Measurements from ENCODE around the gene SPECC1. TPM values are rescaled to one million over a fixed set of nuclear protein-coding genes. Genes with fewer than 3 reads are reported as not detected.
"Not testable (repeated sequence)": the region's sequence is repeated elsewhere in the genome, so short reads cannot be mapped to it uniquely, and the experiment has no call there.

Gene SPECC1
- total and polyA plus RNA-seq, 8 donors: 6.1 to 38.3 (median 7.1) TPM

GRCh38 chr17:20071824-20072691 is 62.9 kb downstream of the SPECC1 start:
- TF ChIP-seq CTCF (IDR thresholded peaks at IDR 0.05): no peak
- H3K27ac ChIP-seq: peak overlapping the region in 1 of 2 donors; percentile 74
- peaks cover 0 to 37% of the 10 kb centered on the region in 2 donors for H3K4me1 ChIP-seq
- H3K36me3 ChIP-seq: no peaks in the 10 kb centered on the region
- no peaks in the 10 kb centered on the region for H3K9me3 ChIP-seq
- no peak for ATAC-seq
- intact Hi-C loops (cut with DNase I): no loop called here
- no peak overlapping the region for H3K4me3 ChIP-seq
- H3K27me3 ChIP-seq: no peaks in the 10 kb centered on the region
- no peak for DNase-seq

GRCh38 chr17:20072692-20072992 is 63.5 kb downstream of the SPECC1 start:
- Histone ChIP-seq H3K27ac (peak overlapping the region in 1 of 2 donors; percentile 74), H3K36me3 (no peaks in the 10 kb centered on the region), H3K4me1 (peaks cover 0 to 39% of the 10 kb centered on the region in 2 donors), H3K27me3 (no peaks in the 10 kb centered on the region), H3K9me3 (no peaks in the 10 kb centered on the region), H3K4me3 (no peak overlapping the region)
- no peak for DNase-seq
- TF ChIP-seq CTCF (IDR thresholded peaks at IDR 0.05): no peak
- intact Hi-C loops (cut with DNase I): no loop called here
- no peak for ATAC-seq

GRCh38 chr17:20073055-20073979 is 64.2 kb downstream of the SPECC1 start:
- intact Hi-C loops (cut with DNase I): no loop called here
- Histone ChIP-seq H3K36me3 (no peaks in the 10 kb centered on the region), H3K4me3 (peak overlapping the region in 1 of 2 donors; percentile 31), H3K9me3 (no peaks in the 10 kb centered on the region), H3K4me1 (peaks cover 0 to 39% of the 10 kb centered on the region in 2 donors), H3K27ac (peak overlapping the region in 1 of 2 donors; percentile 74), H3K27me3 (no peaks in the 10 kb centered on the region)
- ATAC-seq (peak; percentile 88), DNase-seq (peak in 2 of 4 donors; percentile 65 to 87)
- no peak for TF ChIP-seq CTCF (IDR thresholded peaks at IDR 0.05)

- Histone ChIP-seq H3K9me3 (no peaks in the 10 kb centered on the region), H3K27me3 (no peaks in the 10 kb centered on the region), H3K4me3 (peak overlapping the region in 1 of 2 donors; percentile 31), H3K36me3 (no peaks in the 10 kb centered on the region), H3K4me1 (peaks cover 0 to 39% of the 10 kb centered on the region in 2 donors), H3K27ac (peak overlapping the region; percentile 13 to 74)
- peak; percentile 42 for ATAC-seq
- DNase-seq: no peak
- no peak for TF ChIP-seq CTCF (IDR thresholded peaks at IDR 0.05)
- intact Hi-C loops (cut with DNase I): no loop called here
Measured at GRCh38 chr17:20074001-20074400, 64.8 kb downstream of the SPECC1 start.

- H3K4me3 ChIP-seq: peak overlapping the region in 1 of 2 donors; percentile 31
- H3K27me3 ChIP-seq: no peaks in the 10 kb centered on the region
- ATAC-seq (peak; percentile 16), DNase-seq (no peak)
- TF ChIP-seq CTCF (IDR thresholded peaks at IDR 0.05): no peak
- H3K9me3 ChIP-seq: no peaks in the 10 kb centered on the region
- H3K4me1 ChIP-seq: peaks cover 0 to 39% of the 10 kb centered on the region in 2 donors
- intact Hi-C loops (cut with DNase I): no loop called here
- peak overlapping the region; percentile 13 to 74 for H3K27ac ChIP-seq
- H3K36me3 ChIP-seq: no peaks in the 10 kb centered on the region
Measured at GRCh38 chr17:20074489-20074888, 65.3 kb downstream of the SPECC1 start.

GRCh38 chr17:20076137-20076536 is 67.0 kb downstream of the SPECC1 start:
- DNase-seq; H3K27ac ChIP-seq; H3K4me3 ChIP-seq; intact Hi-C loops (cut with DNase I); H3K9me3 ChIP-seq; H3K27me3 ChIP-seq; ATAC-seq; H3K36me3 ChIP-seq: not testable (repeated sequence)
- peaks cover 0 to 39% of the 10 kb centered on the region in 2 donors for H3K4me1 ChIP-seq
